Colonic mucosa (tissue), 4 donors: ENCODE data around the gene GSTO1. TPM values are rescaled to one million over a fixed set of nuclear protein-coding genes. Genes with fewer than 3 reads are reported as not detected.

Source experiments
- DNase-seq: peaks from one replicate; pipeline ENCODE4 v3.0.0-alpha.2; 2020
- H3K27ac ChIP-seq: fragments of 200-600 bp; one replicate; pipeline ENCODE4 v1.8.0; 2021
- H3K27me3 ChIP-seq: fragments of 200-600 bp; one replicate; pipeline ENCODE4 v1.8.0; 2021
- H3K36me3 ChIP-seq: fragments of 200-600 bp; one replicate; pipeline ENCODE4 v1.8.0; 2021
- H3K4me1 ChIP-seq: fragments of 200-600 bp; one replicate; pipeline ENCODE4 v1.8.0; 2021; ENCODE audit warnings: mild to moderate bottlenecking
- H3K4me3 ChIP-seq: fragments of 200-600 bp; one replicate; pipeline ENCODE4 v1.8.0; 2021
- H3K9ac ChIP-seq, 2 donors: one replicate each; pipeline ENCODE4 v1.7.0; 2013; ENCODE audit warnings: control low read depth in 2 of 2, low read depth in 2 of 2, low read length in 2 of 2
- H3K9me3 ChIP-seq: fragments of 200-600 bp; one replicate; pipeline ENCODE4 v1.8.0; 2021
- intact Hi-C: fragments of 100-400 bp; cut with DNase I; formaldehyde crosslinking; loops from one replicate; pipeline ENCODE4 v1.14.1; 2022
- total RNA-seq, 2 donors: library from RNA; stranded (reverse); fragmentation: NEBNext Ultra II Directional in 1 of 2; extraction: Animal tissue kit (Norgen Biotek cat#: 25700) in 1 of 2; gene quantifications; one replicate each; pipeline ENCODE4 v1.2.1, GENCODE V29; 2021
- TF ChIP-seq, protein P1 (sequence below): fragments of 200-600 bp; IDR thresholded peaks from one replicate; pipeline ENCODE4 v1.8.0; 2022; ENCODE audit warnings: antibody characterized with exemption, mild to moderate bottlenecking
- donor health status: healthy.
- donor health status: DM: no; HTN: no; CAD: no.
- donor health status: DM: no; HTN: no; CAD: no.

Gene GSTO1
- total RNA-seq, 2 donors from 2014 or later: 89.9 to 98.0 TPM

DNA sequence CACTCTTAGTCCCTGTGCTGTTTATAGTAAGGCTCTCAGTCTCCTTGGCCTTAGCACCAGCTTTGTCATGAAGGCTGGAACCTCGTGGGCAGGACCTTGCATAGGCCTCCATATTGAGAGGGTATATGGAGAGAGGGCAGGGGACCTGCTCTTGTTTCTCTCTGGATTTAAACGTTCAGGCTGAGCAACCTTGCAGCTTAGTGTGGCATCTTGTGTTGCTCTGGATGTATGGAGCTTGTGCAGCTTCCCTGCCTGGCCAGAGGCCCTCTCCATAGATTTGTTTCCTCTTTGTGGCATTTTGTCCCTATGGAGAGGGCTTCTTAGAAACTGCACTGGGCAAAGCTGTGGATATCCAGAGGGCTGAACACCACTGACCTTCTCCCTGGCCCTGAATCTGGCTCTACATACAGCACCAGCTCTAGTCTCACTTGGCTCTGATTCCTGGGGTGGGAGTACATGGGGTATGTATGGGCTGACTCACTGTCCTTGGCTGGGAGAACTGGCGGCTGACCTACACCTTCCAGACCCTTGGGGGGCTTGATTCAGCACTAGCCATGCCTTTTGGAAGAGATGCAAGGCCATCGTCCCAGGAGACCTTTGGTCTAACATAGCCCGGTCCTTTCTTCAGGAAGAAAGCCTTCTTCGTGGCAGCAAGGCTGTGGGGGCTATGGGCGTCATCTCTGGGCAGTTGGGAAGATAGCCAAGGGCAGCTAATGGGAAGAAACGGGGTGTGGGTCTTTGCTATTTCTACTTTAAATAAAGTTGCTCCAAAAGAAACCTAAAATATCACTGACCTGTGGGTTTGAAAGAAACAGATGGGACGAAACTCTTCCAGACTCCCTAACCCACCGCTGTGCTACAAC, 53.1 kb downstream of the GSTO1 start:
- no peak overlapping the region for H3K27ac ChIP-seq
- H3K4me3 ChIP-seq: no peak overlapping the region
- DNase-seq: no peak
- no peaks in the 10 kb centered on the region for H3K4me1 ChIP-seq
- H3K9me3 ChIP-seq: no peaks in the 10 kb centered on the region
- TF ChIP-seq, protein P1, sequence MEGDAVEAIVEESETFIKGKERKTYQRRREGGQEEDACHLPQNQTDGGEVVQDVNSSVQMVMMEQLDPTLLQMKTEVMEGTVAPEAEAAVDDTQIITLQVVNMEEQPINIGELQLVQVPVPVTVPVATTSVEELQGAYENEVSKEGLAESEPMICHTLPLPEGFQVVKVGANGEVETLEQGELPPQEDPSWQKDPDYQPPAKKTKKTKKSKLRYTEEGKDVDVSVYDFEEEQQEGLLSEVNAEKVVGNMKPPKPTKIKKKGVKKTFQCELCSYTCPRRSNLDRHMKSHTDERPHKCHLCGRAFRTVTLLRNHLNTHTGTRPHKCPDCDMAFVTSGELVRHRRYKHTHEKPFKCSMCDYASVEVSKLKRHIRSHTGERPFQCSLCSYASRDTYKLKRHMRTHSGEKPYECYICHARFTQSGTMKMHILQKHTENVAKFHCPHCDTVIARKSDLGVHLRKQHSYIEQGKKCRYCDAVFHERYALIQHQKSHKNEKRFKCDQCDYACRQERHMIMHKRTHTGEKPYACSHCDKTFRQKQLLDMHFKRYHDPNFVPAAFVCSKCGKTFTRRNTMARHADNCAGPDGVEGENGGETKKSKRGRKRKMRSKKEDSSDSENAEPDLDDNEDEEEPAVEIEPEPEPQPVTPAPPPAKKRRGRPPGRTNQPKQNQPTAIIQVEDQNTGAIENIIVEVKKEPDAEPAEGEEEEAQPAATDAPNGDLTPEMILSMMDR: no peak
- no peaks in the 10 kb centered on the region for H3K27me3 ChIP-seq
- intact Hi-C loops: no loop called here
- H3K36me3 ChIP-seq: no peaks in the 10 kb centered on the region
- H3K9ac ChIP-seq: no peak overlapping the region

DNA sequence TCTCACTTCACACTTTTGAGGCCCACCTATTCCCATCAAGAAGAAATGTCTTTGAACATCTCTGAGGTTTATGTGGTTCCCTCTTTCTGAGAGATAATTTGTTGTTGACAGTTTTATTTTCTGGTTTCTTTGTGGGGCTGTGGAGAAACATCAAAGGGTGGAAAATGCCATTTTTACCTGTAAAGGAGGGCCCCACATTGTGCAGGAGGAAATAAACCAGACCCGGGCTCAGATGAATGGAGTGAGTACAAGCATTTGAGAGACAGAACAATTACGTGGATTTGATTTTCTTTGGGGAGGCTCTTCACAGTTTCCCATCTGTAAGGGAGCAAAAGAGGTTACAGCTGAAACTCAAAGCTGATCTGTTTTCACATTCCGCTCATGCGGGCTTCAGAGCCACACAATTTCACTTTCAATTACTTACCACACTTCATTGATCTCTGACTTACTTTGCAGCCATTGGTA, 53.8 kb downstream of the GSTO1 start:
- no peak overlapping the region for H3K4me3 ChIP-seq
- no peak for DNase-seq
- no peaks in the 10 kb centered on the region for H3K36me3 ChIP-seq
- intact Hi-C loops: no loop called here
- H3K9me3 ChIP-seq: no peaks in the 10 kb centered on the region
- H3K27ac ChIP-seq: no peak overlapping the region
- TF ChIP-seq, protein P1: no peak
- no peaks in the 10 kb centered on the region for H3K4me1 ChIP-seq
- no peaks in the 10 kb centered on the region for H3K27me3 ChIP-seq
- no peak overlapping the region for H3K9ac ChIP-seq

DNA sequence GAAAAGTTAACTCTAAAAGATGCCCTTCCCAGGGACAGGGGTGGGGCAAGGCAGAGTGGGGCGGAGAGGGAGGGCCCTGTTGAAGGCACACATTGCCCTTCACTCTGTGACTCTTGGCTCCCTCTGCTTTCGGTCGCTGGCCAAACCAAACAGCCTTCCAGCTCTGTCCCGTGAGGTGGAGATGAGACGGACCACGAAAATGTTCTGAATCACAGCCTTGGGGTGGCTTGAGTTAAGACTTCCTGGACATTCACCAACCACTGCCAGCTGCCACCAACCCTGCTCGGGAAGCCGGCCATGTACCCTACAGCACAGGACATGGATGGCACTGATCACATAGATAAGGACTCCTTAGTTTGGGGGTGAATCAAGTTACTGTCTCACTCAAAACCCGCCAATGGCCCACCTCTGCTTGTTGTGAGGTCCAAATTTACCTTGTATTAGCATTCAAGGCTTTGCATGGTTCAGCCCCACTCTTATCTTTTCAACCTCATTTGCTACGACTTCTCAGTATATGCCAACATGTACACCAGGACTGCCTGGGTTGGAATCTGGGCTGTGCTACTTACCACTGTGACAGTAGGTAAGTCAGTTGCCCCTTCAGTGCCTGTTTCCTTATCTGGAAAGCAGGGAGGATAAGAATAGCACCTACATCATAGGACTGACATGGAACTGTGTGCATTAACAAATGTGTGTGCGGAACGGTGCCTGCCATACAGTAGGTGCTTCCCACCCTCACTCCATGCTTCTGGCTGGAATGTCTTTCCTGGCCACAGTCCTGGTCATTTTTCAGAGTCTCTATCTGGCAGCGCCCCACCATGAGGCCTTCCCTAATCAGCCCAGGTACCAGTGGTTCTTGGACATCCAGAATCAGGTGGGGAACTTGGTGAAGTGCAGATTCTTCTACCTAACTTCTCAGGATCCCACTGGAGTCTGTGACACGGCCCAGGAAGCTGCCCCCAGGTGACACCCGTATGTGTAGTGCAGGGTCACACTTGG, 55.6 kb downstream of the GSTO1 start:
- intact Hi-C loops: no loop called here
- H3K27me3 ChIP-seq: no peaks in the 10 kb centered on the region
- no peak overlapping the region for H3K27ac ChIP-seq
- DNase-seq: no peak
- no peak overlapping the region for H3K9ac ChIP-seq
- H3K36me3 ChIP-seq: peaks cover 11% of the 10 kb centered on the region
- no peak overlapping the region for H3K4me3 ChIP-seq
- no peaks in the 10 kb centered on the region for H3K9me3 ChIP-seq
- TF ChIP-seq, protein P1: no peak
- no peaks in the 10 kb centered on the region for H3K4me1 ChIP-seq

DNA sequence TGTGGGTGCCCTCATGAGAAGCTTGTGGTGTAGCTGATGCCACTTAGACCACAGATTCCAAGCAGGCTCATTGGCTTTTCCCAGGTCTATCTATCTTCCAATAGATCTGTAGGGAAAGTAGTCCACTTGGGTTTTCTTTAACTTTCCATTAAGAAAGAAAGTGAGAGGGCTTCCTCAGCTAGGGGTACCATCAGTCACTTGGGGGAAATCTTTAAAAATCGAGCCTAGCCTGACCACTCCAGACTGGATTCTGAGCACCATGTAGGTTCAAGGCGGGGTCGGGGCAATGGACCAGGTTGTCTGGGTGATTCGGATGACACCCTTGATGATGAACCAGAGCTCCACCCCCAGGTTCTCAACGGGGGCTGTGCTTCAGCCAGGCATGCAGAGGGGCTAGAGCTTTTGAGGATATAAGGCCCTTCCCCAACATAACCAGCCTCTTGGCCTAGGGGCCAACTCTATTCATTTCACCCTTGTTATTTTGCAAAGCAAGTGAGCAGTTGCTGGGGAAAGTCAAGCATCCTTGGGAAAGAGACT, 56.6 kb downstream of the GSTO1 start:
- no peak overlapping the region for H3K27ac ChIP-seq
- no peak overlapping the region for H3K9ac ChIP-seq

More for the DNA sequence above, 56.6 kb downstream of the GSTO1 start:
- H3K4me1 ChIP-seq: no peaks in the 10 kb centered on the region
- H3K9me3 ChIP-seq: no peaks in the 10 kb centered on the region
- intact Hi-C loops: no loop called here
- H3K36me3 ChIP-seq: peaks cover 15% of the 10 kb centered on the region
- no peak overlapping the region for H3K4me3 ChIP-seq
- TF ChIP-seq, protein P1: no peak
- DNase-seq: no peak
- no peaks in the 10 kb centered on the region for H3K27me3 ChIP-seq
